ENCODE data around the gene CABCOCO1. TPM values are rescaled to one million over a fixed set of nuclear protein-coding genes. Genes with fewer than 3 reads are reported as not detected.

CABCOCO1 gene
- total and polyA plus RNA-seq, 7 donors: 0.10 to 3.1 (median 0.68) TPM; not detected in 2

DNA sequence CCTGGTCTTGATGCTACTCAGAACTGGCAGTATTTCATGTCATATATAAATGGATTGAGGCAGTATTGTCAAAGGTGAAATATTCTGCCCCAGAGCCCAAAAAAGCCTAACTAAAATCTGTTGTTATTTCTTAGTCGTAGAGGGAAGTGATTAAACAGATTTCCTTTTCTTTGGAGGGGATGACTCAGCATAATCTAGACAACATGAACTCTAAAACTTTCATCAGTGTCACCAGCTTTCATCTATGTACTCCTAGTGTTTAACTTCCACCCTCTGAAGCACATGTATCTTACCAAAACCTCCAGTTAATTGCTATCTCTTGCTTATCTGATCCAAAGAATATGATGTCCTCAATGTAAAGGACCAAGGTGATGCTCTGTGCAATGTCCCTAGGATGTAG is 141.7 kb downstream of the CABCOCO1 start:
- DNase-seq: no peak
- Histone ChIP-seq H3K36me3 (no peaks in the 10 kb centered on the region), H3K27ac (no peak overlapping the region), H3K4me3 (no peak overlapping the region), H3K9me3 (no peaks in the 10 kb centered on the region), H3K4me1 (no peaks in the 10 kb centered on the region), H3K27me3 (no peaks in the 10 kb centered on the region)
- TF ChIP-seq, protein P1, sequence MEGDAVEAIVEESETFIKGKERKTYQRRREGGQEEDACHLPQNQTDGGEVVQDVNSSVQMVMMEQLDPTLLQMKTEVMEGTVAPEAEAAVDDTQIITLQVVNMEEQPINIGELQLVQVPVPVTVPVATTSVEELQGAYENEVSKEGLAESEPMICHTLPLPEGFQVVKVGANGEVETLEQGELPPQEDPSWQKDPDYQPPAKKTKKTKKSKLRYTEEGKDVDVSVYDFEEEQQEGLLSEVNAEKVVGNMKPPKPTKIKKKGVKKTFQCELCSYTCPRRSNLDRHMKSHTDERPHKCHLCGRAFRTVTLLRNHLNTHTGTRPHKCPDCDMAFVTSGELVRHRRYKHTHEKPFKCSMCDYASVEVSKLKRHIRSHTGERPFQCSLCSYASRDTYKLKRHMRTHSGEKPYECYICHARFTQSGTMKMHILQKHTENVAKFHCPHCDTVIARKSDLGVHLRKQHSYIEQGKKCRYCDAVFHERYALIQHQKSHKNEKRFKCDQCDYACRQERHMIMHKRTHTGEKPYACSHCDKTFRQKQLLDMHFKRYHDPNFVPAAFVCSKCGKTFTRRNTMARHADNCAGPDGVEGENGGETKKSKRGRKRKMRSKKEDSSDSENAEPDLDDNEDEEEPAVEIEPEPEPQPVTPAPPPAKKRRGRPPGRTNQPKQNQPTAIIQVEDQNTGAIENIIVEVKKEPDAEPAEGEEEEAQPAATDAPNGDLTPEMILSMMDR (IDR thresholded peaks at IDR 0.05): no peak
- TF ChIP-seq POLR2A (IDR thresholded peaks at IDR 0.05): no peak
- no peak for TF ChIP-seq POLR2AphosphoS5 (IDR thresholded peaks at IDR 0.05)
- no peak for TF ChIP-seq EP300 (IDR thresholded peaks at IDR 0.05)
- intact Hi-C loops (cut with DNase I): no loop called here
- WGBS, 2 donors: 35 to 71% methylated on average over 1 of the region's 1 CpG

DNA sequence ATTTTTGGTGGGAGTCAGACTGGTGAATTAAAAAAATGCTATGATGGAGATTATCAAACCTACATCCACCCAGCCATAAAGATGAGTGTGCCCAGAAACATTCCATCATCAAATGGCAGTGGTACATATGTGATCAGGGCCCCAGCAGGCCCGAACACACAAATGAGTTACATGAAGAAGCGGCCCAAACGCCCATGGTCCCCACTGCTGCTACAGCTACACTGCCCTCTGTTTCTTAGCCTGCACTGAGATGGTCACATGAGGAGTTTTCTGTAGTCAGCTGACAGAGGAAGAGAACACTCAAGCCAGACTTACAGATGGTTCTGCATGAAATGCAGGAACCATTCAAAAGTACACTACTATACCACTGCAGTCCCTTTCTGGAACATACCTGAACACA is 142.4 kb downstream of the CABCOCO1 start:
- Histone ChIP-seq H3K36me3 (no peaks in the 10 kb centered on the region), H3K4me3 (no peak overlapping the region), H3K9me3 (no peaks in the 10 kb centered on the region), H3K27me3 (no peaks in the 10 kb centered on the region), H3K27ac (no peak overlapping the region), H3K4me1 (no peaks in the 10 kb centered on the region)
- 97 to 98% methylated on average over 3 of the region's 3 CpGs for WGBS, 2 donors
- intact Hi-C loops (cut with DNase I): no loop called here
- no peak for TF ChIP-seq POLR2A (IDR thresholded peaks at IDR 0.05)
- TF ChIP-seq POLR2AphosphoS5 (IDR thresholded peaks at IDR 0.05): no peak
- TF ChIP-seq, protein P1 (IDR thresholded peaks at IDR 0.05): no peak
- no peak for TF ChIP-seq EP300 (IDR thresholded peaks at IDR 0.05)
- DNase-seq: no peak

DNA sequence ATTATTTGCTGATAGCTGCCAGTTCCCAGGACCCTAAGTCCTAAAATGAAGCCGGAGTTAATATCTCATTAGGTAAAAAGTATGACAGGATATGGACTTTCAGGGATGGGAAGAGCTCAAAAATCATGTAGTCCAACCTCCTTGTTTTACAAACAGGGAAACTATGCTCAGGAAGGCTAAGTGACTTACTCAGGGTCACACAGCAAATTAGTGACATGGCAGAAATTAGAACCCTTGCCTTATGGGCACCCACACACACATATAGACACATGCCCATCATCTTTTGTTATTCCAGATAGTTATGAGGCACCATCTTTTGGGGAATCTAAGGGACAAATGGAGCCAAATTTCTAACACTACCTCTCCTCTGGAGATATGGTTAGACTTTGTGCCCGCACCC is 147.5 kb downstream of the CABCOCO1 start:
- TF ChIP-seq POLR2A (IDR thresholded peaks at IDR 0.05): no peak
- TF ChIP-seq POLR2AphosphoS5 (IDR thresholded peaks at IDR 0.05): no peak
- TF ChIP-seq EP300 (IDR thresholded peaks at IDR 0.05): no peak
- TF ChIP-seq, protein P1 (IDR thresholded peaks at IDR 0.05): no peak
- H3K4me3 ChIP-seq: no peak overlapping the region
- intact Hi-C loops (cut with DNase I): no loop called here
- H3K36me3 ChIP-seq: no peaks in the 10 kb centered on the region
- 96 to 97% methylated on average over 2 of the region's 2 CpGs for WGBS, 2 donors
- H3K27me3 ChIP-seq: no peaks in the 10 kb centered on the region
- DNase-seq: no peak
- H3K9me3 ChIP-seq: no peaks in the 10 kb centered on the region
- no peak overlapping the region for H3K27ac ChIP-seq
- no peaks in the 10 kb centered on the region for H3K4me1 ChIP-seq

- no peaks in the 10 kb centered on the region for H3K27me3 ChIP-seq
- H3K4me1 ChIP-seq: no peaks in the 10 kb centered on the region
- DNase-seq: no peak
- H3K27ac ChIP-seq: no peak overlapping the region
- H3K9me3 ChIP-seq: no peaks in the 10 kb centered on the region
- intact Hi-C loops (cut with DNase I): no loop called here
- no peak overlapping the region for H3K4me3 ChIP-seq
- TF ChIP-seq POLR2AphosphoS5 (IDR thresholded peaks at IDR 0.05) (no peak), POLR2A (IDR thresholded peaks at IDR 0.05) (no peak), EP300 (IDR thresholded peaks at IDR 0.05) (no peak)
- TF ChIP-seq, protein P1 (IDR thresholded peaks at IDR 0.05): no peak
- no peaks in the 10 kb centered on the region for H3K36me3 ChIP-seq
- WGBS, 2 donors: 95 to 96% methylated on average over 5 of the region's 5 CpGs
Measured at GRCh38 chr10:61812052-61812721, 149.5 kb downstream of the CABCOCO1 start.

- Histone ChIP-seq H3K4me1 (no peaks in the 10 kb centered on the region), H3K27me3 (no peaks in the 10 kb centered on the region), H3K27ac (no peak overlapping the region), H3K4me3 (no peak overlapping the region), H3K9me3 (no peaks in the 10 kb centered on the region), H3K36me3 (no peaks in the 10 kb centered on the region)
- intact Hi-C loops (cut with DNase I): no loop called here
- 90 to 92% methylated on average over 3 of the region's 3 CpGs for WGBS, 2 donors
- TF ChIP-seq EP300 (IDR thresholded peaks at IDR 0.05): no peak
- TF ChIP-seq, protein P1 (IDR thresholded peaks at IDR 0.05): no peak
- TF ChIP-seq POLR2A (IDR thresholded peaks at IDR 0.05): no peak
- TF ChIP-seq POLR2AphosphoS5 (IDR thresholded peaks at IDR 0.05): no peak
- DNase-seq: no peak
Measured at GRCh38 chr10:61812920-61813319, 150.2 kb downstream of the CABCOCO1 start.

All from sigmoid colon (tissue), 7 donors.